Sigmoid colon (tissue), 7 donors: ENCODE data around the gene DNASE1L2. TPM values are rescaled to one million over a fixed set of nuclear protein-coding genes. Genes with fewer than 3 reads are reported as not detected.

Experiments
- DNase-seq: peaks from one replicate; pipeline ENCODE4 v3.0.0-alpha.2; 2019
- H3K27ac ChIP-seq, 4 donors: fragments of 200-600 bp; sonication (generic); one replicate each; pipeline ENCODE4 v1.5.1; 2016 to 2019; ENCODE audit warnings: mild to moderate bottlenecking in 1 of 4
- H3K27me3 ChIP-seq, 3 donors: fragments of 200-600 bp; sonication (generic); one replicate each; pipeline ENCODE4 v1.5.1; 2019; ENCODE audit warnings: mild to moderate bottlenecking in 1 of 3
- H3K36me3 ChIP-seq, 4 donors: fragments of 200-600 bp; sonication (generic); one replicate each; pipeline ENCODE4 v1.5.1; 2016 to 2019
- H3K4me1 ChIP-seq, 4 donors: fragments of 200-600 bp; sonication (generic); one replicate each; pipeline ENCODE4 v1.5.1; 2017 to 2019
- H3K4me3 ChIP-seq, 4 donors: fragments of 200-600 bp; sonication (generic); one replicate each; pipeline ENCODE4 v1.5.1; 2017 to 2019; ENCODE audit warnings: mild to moderate bottlenecking in 2 of 4, moderate library complexity in 1 of 4
- H3K9me3 ChIP-seq, 4 donors: fragments of 200-600 bp in 3 of 4; sonication (generic) in 3 of 4; one replicate each; pipeline versions ENCODE4 v1.5.1 to v1.6.1; 2013 to 2019
- CTCF ChIP-seq, 4 experiments: fragments of 450-650 bp in 3 of 4; fragments of 200-600 bp in 1 of 4; IDR thresholded peaks; one replicate each; pipeline ENCODE4 v1.5.1; 2016 to 2019; ENCODE audit warnings: antibody characterized with exemption in 4 of 4, mild to moderate bottlenecking in 3 of 4, moderate library complexity in 2 of 4
- EP300 ChIP-seq, 4 donors: sonication (generic); formaldehyde crosslinking; IDR thresholded peaks; one replicate each; pipeline ENCODE4 v1.6.1; 2017; ENCODE audit warnings: antibody characterized with exemption in 4 of 4
- POLR2A ChIP-seq, 2 donors: fragments of 450-650 bp; IDR thresholded peaks; one replicate each; pipeline ENCODE4 v1.6.1; 2016; ENCODE audit warnings: antibody characterized with exemption in 2 of 2, mild to moderate bottlenecking in 2 of 2, moderate library complexity in 2 of 2
- POLR2AphosphoS5 ChIP-seq, 4 donors: sonication (generic); formaldehyde crosslinking; IDR thresholded peaks; one replicate each; pipeline ENCODE4 v1.6.1; 2017; ENCODE audit warnings: antibody characterized with exemption in 4 of 4
- WGBS, 2 donors: extraction: QIAGEN DNeasy Blood & Tissue Kit; methylation state at CpG; one replicate each; pipeline ENCODE4 v1.1.7; 2013; 5-methylcytosine and 5-hydroxymethylcytosine counted together
- intact Hi-C: fragments of 100-400 bp; cut with DNase I; formaldehyde crosslinking; loops from one replicate; pipeline ENCODE4 v1.15.1; 2023
- polyA plus RNA-seq, 3 donors: library from polyadenylated mRNA; stranded (reverse); fragments of 200-250 nt; gene quantifications; one replicate each; pipeline ENCODE4 v1.2.3, GENCODE V29; 2013
- total RNA-seq, 4 donors: library from RNA; depleted of rRNA; stranded (reverse); fragments of >200 nt; gene quantifications; one replicate each; pipeline ENCODE4 v1.1.0, GENCODE V29; 2016
- donor health status: healthy with polysubstance abuse.
- donor health status: Bipolar disorder and iron deficiency.
- donor health status: healthy.

The DNASE1L2 gene
- total and polyA plus RNA-seq, 7 donors: 0.36 to 0.93 (median 0.82) TPM; not detected in 3

DNA sequence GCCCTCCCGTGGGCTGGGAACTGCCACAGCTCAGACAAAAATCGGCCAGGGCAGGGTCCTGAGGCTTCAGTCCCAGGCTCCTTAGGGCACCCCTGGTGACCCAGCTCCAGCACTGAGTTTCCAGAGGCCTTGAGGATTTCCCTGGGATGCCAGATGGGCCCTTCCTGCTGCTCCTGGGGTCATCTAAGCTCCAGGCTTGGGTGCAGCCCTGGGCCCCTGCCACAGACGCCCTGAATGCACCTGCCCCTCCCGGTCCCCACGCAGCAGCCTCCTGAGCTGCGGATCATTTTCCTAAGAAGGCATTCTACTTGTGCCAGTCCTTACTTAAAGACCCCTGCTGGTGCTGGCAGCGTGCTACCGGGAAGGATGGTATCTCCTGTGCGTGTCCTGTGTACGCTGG, 37.7 kb downstream of the DNASE1L2 start:
- H3K4me3 ChIP-seq: no peak overlapping the region
- TF ChIP-seq EP300 (IDR thresholded peaks at IDR 0.05) (no peak), CTCF (IDR thresholded peaks at IDR 0.05) (no peak), POLR2A (IDR thresholded peaks at IDR 0.05) (no peak), POLR2AphosphoS5 (IDR thresholded peaks at IDR 0.05) (no peak)
- DNase-seq: no peak
- H3K9me3 ChIP-seq: no peaks in the 10 kb centered on the region
- peaks cover 0 to 27% (median 13%) of the 10 kb centered on the region in 4 donors for H3K4me1 ChIP-seq
- 77 to 92% methylated on average over 10 of the region's 10 CpGs for WGBS, 2 donors
- peaks cover 0 to 12% (median 2%) of the 10 kb centered on the region in 4 donors for H3K36me3 ChIP-seq
- no peaks in the 10 kb centered on the region for H3K27me3 ChIP-seq
- H3K27ac ChIP-seq: no peak overlapping the region
- intact Hi-C loops: loop anchor here (10.0 kb wide), 1 partner anchor 231 kb away; no protein-coding TSS in a partner anchor

DNA sequence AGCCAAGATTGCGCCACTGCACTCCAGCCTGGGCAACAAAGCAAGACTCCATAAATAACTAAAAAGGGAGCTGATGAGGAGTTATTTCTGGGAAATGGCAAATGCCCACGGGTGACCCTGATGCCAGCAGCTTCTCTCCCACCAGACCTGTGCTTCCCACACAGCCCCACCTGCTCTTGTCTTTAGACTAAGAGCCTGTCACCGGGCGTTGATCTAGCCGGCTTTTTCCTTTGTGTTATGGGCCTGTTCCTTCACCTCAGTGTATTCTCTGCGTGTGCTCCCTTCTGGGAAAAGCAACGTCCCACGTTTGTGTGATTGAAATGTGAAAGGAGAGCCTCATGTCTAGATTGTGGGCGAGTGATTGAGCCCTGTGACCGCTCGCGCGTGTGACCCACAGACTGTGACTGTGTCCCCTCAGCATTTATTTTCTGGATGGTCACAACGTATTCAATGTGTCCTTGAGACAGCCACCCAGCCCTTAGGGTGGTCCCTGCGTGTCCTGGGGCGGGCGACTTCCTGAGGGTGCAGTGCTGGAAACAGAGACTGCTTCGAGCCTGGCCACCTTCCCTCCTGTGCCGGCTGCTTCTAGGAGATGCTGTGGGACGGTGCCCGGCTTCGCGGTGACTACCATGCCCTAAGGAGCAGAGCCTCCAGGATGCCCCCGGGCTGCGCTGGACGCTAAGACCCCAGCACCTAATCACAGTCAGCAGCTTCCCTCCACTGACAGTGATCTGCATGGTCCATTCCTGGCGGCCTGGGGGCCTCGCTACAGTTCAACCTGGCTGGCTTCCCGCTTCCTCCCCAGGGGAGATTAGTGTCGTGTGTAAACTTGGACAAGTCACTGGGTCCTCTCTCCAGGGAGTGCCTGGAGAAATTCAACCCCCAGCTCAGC, 39.5 kb downstream of the DNASE1L2 start:
- H3K27ac ChIP-seq: no peak overlapping the region
- no peaks in the 10 kb centered on the region for H3K27me3 ChIP-seq
- no peak overlapping the region for H3K4me3 ChIP-seq
- no peak for TF ChIP-seq POLR2AphosphoS5 (IDR thresholded peaks at IDR 0.05)
- no peak for TF ChIP-seq CTCF (IDR thresholded peaks at IDR 0.05)
- no peak for TF ChIP-seq POLR2A (IDR thresholded peaks at IDR 0.05)
- TF ChIP-seq EP300 (IDR thresholded peaks at IDR 0.05): no peak
- 76 to 82% methylated on average over 30 of the region's 30 CpGs for WGBS, 2 donors
- intact Hi-C loops: loop anchor here (10.0 kb wide), 1 partner anchor 229 kb away; no protein-coding TSS in a partner anchor
- H3K9me3 ChIP-seq: no peaks in the 10 kb centered on the region
- H3K36me3 ChIP-seq: peaks cover 0 to 19% (median 5%) of the 10 kb centered on the region in 4 donors
- DNase-seq: no peak
- peaks cover 0 to 12% (median 0%) of the 10 kb centered on the region in 4 donors for H3K4me1 ChIP-seq

- DNase-seq: no peak
- Histone ChIP-seq H3K9me3 (no peaks in the 10 kb centered on the region), H3K27me3 (no peaks in the 10 kb centered on the region), H3K4me1 (peaks cover 0 to 4% (median 0%) of the 10 kb centered on the region in 4 donors), H3K36me3 (peaks cover 0 to 24% (median 5%) of the 10 kb centered on the region in 4 donors), H3K4me3 (no peak overlapping the region), H3K27ac (no peak overlapping the region)
- WGBS, 2 donors: 72 to 78% methylated on average over 26 of the region's 26 CpGs
- intact Hi-C loops: loop anchor here (10.0 kb wide), 1 partner anchor 228 kb away; no protein-coding TSS in a partner anchor
- TF ChIP-seq CTCF (IDR thresholded peaks at IDR 0.05) (no peak), POLR2AphosphoS5 (IDR thresholded peaks at IDR 0.05) (no peak), EP300 (IDR thresholded peaks at IDR 0.05) (no peak), POLR2A (IDR thresholded peaks at IDR 0.05) (no peak)
Measured at GRCh38 chr16:2276368-2277195, 40.3 kb downstream of the DNASE1L2 start.

- intact Hi-C loops: loop anchor here (10.0 kb wide), 1 partner anchor 227 kb away; no protein-coding TSS in a partner anchor
- DNase-seq: no peak
- Histone ChIP-seq H3K4me1 (no peaks in the 10 kb centered on the region), H3K27ac (no peak overlapping the region), H3K27me3 (no peaks in the 10 kb centered on the region), H3K4me3 (no peak overlapping the region), H3K36me3 (peaks cover 0 to 27% (median 5%) of the 10 kb centered on the region in 4 donors), H3K9me3 (no peaks in the 10 kb centered on the region)
- WGBS, 2 donors: 79 to 89% methylated on average over 25 of the region's 25 CpGs
- TF ChIP-seq POLR2A (IDR thresholded peaks at IDR 0.05): no peak
- TF ChIP-seq EP300 (IDR thresholded peaks at IDR 0.05): no peak
- no peak for TF ChIP-seq CTCF (IDR thresholded peaks at IDR 0.05)
- no peak for TF ChIP-seq POLR2AphosphoS5 (IDR thresholded peaks at IDR 0.05)
Measured at GRCh38 chr16:2277466-2278271, 41.4 kb downstream of the DNASE1L2 start.
